Measurements from ENCODE around the gene SEMA3C.

Gene SEMA3C

GRCh38 chr7:80773787-80774508 lies 144.9 kb downstream of the SEMA3C start:
- DNase-seq, result no peak

- DNase-seq, result no peak
These were observed 146.4 kb downstream of the SEMA3C start for GRCh38 chr7:80772347-80772993.

- no peak for DNase-seq
These were observed 147.3 kb downstream of the SEMA3C start for GRCh38 chr7:80771523-80771922.

DNA sequence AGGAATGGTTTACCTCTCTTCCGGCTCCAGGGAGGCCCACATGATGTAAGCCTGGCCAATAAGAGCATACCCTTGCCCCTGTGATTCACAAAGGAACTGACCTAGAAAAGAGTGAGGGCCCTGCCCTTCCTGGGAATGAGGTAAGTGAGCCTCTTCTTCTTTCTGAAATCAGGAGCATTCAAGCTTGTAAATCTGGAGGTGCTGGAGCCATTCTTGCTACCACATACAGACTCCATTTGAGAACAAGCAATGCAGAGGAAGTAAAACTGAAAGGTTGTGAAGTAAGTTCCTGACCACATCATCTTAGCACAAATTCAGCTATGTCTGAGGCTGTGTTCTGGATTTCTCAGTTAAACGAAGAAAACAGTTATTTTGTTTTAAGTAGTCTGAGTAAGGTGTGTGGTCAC lies 148.2 kb downstream of the SEMA3C start:
- DNase-seq, result no peak

DNA sequence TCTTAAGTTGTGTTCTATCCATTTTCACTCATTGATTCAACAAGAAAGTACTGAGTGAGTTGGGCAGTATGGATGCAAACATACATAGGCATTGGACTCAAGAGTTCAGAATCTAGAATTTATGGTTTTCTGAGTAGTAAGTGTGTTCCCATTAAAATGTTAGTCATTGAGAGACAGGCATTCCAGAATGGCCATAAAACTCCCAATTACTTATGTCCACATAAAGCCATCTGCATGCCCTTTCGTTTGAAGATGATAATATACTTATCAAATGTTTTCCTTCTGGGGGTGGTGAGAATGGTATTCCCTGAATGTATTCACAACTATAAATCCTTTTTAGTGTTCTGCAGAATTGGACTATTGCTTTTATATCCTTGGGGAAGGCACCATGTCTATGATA lies 148.8 kb downstream of the SEMA3C start:
- peak; percentile 76 for DNase-seq

DNA sequence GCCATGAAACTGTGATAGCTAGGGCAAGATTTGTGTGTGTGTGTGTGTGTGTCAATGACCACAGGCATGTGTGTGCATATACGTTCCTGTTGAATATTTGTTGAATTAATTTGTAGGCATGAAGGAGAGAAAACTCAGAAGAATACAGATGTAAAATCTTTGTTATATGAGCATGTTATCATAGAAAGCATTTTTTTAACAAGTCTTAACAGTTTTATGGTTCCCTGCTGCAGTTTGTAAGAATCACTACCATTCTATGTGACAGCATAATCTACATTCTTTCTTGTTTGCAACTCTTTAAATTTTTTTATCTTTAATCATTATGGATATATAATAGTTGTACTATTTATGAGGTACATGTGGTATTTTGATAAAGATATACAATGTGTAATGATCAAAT lies 150.1 kb downstream of the SEMA3C start:
- peak; percentile 52 for DNase-seq

GRCh38 chr7:80767654-80768053 lies 151.2 kb downstream of the SEMA3C start:
- DNase-seq, result no peak

GRCh38 chr7:80766724-80767123 lies 152.1 kb downstream of the SEMA3C start:
- no peak for DNase-seq

GRCh38 chr7:80764132-80764531 lies 154.7 kb downstream of the SEMA3C start:
- no peak for DNase-seq

DNA sequence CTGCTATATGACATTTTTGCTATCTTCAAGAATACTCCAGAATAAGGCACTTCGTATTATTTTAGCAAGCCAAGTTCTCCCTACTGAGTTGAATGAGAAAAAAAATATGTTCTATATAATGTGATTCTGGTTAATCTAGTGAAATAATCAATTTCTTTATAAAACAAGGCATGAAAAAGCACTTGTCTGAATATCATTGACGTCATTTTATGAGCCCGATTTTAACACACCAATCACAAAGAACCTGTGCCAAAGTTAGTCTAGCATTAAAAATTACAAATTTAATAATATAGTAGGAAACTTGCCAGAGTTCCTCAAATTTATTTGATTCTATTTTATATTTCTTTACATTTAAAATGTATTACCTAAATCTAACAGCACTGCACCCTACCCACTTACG lies 155.1 kb downstream of the SEMA3C start:
- DNase-seq, result no peak

DNA sequence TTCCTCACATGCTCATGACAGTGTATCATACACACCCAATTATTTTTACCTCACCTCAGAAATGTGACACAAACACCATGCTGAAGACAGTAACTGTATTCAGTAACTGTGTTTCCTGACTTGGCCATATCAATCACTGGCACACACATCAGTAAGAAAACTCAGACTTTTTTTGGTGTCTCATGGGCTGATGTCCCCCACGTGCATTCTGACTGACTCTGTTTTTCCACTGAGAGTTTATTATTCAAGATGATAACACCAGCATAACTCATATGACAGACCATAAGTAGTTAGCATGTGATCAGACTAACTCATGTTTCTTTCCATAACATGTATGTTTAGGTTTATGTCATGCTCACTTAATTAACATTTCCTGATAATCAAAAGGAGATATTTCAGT lies 155.6 kb downstream of the SEMA3C start:
- DNase-seq, result no peak

DNA sequence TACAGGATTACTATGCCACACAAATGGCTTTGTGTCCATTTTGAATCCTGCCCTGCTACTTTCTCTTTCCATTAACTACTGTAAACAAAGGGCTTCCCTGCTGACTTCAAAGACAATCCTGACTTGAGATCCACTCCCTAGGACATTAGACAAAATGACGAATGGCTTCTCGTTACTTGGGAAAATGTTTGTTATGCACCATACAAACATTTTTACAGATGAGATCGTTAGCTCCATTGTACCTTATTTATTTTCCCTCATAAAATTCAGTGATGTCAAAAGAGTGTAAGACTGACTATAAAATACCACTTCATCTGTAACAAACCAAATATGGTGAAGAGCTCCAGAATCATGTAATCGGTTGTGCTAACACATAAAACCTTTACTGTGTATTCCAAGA lies 158.6 kb downstream of the SEMA3C start:
- no peak for DNase-seq

- no peak for DNase-seq
These were observed 165.7 kb downstream of the SEMA3C start for GRCh38 chr7:80752954-80753690.

DNA sequence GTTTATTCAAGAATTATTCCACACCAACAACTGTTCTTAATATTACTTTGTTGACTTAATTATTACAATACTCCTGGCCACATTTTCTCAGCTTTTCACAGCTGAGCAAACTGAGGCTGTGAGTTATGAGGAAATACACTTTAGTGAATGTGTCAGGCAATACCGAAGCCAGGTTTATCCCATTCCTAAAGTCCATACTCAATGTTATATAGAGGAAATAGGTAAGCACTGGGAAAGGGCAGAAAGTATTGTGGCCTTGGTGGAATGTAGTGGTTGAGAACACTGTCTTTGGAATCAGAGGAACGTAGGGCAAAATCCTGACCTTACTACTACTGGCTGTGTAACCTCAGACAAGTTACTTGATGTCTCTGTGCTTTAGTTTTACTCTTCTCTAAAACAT lies 169.6 kb downstream of the SEMA3C start:
- no peak for DNase-seq

DNA sequence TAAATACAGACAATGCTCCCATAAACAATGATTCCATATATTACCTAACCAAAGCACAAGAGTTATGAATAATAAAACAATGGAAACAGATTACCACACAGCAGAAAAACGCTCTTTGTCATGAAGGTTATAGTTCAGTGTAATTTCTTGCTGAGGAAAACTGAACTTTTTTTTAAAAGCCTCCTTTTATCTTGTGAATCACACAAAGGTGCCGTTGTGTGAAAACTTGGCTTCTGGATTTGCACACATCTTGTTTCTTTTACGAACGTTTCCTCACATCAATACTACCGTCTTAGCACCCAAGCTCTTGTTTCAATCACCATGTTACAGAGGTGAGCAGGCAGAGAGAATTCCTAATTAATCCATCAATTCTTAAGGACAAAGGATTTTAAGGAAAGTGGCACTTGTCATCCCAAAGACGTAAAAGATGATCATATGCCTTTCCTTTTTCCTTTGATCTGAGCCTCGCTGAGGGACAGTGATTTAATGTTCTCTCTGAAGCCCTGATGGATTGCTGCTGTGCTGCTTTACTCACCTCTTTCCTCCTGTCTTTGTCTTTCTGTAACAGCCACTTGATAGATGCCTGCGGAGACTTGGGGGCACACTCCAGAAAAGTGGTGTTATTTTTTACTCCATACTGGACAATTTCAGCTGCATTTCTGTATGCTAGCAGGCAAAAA lies 170.3 kb downstream of the SEMA3C start:
- DNase-seq, result no peak

DNA sequence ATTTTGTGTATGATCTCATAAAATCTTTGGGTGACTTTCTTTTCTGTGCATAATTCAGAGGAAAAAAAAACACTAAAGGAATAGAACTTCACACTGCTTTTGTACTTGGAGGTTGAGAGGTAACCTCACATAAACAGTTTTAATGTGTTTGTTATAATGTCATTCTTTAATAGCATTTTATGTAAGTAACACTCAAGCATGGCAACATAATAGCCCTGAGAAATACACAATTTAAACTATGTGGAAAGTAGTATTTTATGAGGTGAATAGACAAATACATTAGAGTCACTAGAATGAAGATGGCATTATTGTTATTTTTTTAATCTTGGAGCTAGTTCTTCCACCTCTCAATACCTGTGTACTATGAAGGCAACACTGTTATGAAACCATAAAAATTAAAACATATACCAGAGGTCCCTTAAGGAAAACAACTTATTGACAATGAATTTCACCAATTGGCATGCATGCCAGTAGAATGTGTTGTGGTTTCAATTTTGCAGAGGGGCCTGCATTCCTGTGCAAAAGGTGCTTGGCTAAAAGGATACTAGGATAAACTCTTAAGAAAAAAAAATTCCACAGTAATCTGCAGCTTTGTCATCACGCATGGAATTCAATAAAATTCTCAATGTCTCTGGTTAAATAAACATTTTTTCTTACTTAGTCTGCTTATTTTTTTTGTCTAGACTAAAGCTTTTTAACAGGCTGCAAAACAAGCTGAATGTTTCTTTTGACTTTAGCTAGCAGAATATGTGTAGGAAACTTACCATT lies 177.9 kb downstream of the SEMA3C start:
- peak; percentile 76 for DNase-seq

DNA sequence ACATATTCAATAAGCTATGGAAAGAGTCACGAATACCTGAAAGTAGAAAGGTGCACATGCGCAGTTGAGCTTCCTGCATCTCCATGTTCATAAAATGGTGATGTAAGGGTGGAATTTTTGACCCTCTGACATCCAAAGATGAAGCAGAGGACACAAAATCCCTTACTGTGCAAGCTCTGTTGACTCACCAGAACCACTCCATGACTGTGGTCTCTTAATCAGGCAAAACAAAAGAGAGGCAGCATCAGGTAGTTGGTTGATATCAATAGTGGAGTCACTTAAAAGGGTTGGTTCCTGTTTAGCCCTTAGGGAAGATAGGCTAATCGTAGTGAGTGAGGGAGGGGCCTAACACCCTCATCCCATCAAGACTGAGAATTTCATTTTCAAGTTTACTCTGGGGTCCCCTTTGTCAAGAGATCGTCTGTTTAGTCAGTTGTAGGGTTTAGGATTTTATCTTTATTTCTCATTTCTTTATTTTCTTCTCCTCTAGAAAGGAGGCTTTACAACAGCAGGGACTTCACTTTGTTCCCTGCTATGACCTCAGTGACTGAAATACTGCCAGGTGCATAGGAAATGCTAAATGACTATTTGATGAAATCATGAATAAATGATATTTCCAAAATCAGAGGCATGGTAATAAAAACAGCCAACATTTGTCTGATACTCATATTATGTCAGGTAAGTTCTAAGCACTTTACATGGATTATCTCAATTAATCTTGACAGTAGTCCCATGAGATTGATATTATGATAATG lies 182.3 kb downstream of the SEMA3C start:
- no peak for DNase-seq

DNA sequence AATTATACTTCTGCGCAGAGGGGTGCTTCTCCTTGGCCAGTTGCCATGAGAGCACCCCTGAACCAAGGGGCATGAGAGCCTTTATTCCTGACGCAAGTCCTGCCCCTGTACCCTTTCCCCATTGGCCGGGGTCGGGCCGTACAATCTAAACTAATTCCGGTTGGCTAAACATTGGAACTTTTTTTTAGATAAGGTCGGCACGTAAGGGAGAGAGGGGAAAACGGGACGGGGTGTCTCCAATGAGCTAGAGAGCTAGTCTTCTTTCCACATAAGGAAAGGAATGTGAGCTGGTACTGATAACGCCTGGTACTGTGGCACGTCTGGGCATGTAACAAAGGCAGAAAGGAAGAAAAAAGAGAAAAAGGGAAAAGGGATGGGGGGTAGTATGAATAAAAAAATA lies 183.5 kb downstream of the SEMA3C start:
- no peak for DNase-seq

- no peak for DNase-seq
These were observed 184.8 kb downstream of the SEMA3C start for GRCh38 chr7:80734011-80734410.

DNA sequence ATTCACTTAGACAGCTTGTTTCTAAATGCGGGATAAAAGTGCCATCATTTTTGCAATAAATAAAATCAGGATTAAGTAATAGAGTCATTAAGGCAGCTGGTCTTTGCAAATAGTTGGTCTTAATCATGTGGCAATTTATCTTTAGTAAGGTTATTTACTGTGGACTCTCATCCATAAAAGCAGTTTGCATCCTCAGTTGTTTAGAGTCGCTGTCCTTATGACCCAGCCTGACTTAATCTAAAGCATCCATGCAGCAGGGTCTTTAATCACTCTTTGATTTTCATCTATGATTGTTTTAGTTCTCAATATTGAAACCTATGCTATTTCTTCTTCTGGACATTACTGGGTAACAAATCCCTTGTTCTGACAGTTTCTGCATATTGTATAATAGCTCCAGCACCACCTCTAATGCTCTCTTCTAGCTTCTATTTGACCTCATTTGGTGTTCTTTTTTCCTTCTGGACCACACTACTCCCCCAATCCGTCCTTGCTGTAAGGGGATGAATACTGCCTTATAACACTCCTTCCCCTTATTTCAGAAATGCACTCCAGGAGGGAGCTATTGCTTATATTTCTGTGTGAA lies 185.4 kb downstream of the SEMA3C start:
- DNase-seq, result no peak

DNA sequence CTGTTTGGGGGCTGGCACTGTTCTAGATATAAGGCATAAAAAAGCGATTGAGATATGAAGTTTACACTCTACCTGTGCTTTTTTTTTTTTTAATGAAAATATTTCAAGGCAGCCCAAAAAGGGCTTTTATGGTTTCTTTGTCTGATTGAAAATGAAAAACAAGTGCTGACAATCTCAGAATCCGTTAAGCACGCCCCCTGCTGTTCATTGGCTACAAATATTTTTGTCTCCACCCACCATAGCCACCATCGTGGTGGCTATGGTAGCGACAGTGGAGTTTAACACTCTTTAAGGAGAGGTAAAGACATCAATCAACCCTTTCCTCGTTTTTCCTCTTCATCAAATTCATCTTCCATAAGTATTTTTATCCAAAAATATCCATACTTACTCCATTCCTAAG lies 186.2 kb downstream of the SEMA3C start:
- no peak for DNase-seq

- no peak for DNase-seq
These were observed 187.6 kb downstream of the SEMA3C start for GRCh38 chr7:80731281-80731680.

Measured in fibroblast of skin of right quadriceps (primary cell).